Right lobe of liver (tissue), 6 donors: ENCODE measurements around the gene CCDC201. TPM values are rescaled to one million over a fixed set of nuclear protein-coding genes. Genes with fewer than 3 reads are reported as not detected.
"Not testable (repeated sequence)": the region's sequence is repeated elsewhere in the genome, so short reads cannot be mapped to it uniquely, and the experiment has no call there.

Experiments used
- ATAC-seq, 4 donors: fragments of 200-7000 bp; cut with Tn5 transposase; one replicate each; pipeline ENCODE4 v1.9.1; 2020; ENCODE audit warnings: mild to moderate bottlenecking in 4 of 4, moderate library complexity in 4 of 4
- DNase-seq, 3 donors: peaks; one replicate each; pipeline ENCODE4 v3.0.0-alpha.2; 2020
- H3K27ac ChIP-seq, 3 donors: fragments of 200-600 bp; one replicate each; pipeline ENCODE4 v1.8.0; 2022
- H3K27me3 ChIP-seq, 2 donors: fragments of 200-600 bp; one replicate each; pipeline ENCODE4 v1.8.0; 2022
- H3K36me3 ChIP-seq, 4 donors: fragments of 200-600 bp; sonication (generic) in 1 of 4; one replicate each; pipeline versions ENCODE4 v1.5.1 to v1.8.0; 2017 to 2022; ENCODE audit warnings: control low read depth in 1 of 4
- H3K4me1 ChIP-seq, 4 donors: fragments of 200-600 bp; sonication (generic) in 1 of 4; one replicate each; pipeline versions ENCODE4 v1.5.1 to v1.8.0; 2017 to 2022; ENCODE audit warnings: control low read depth in 1 of 4
- H3K4me3 ChIP-seq, 3 donors: fragments of 200-600 bp; one replicate each; pipeline ENCODE4 v1.8.0; 2022
- H3K9me3 ChIP-seq, 4 donors: fragments of 200-600 bp; sonication (generic) in 1 of 4; one replicate each; pipeline versions ENCODE4 v1.5.1 to v1.8.0; 2017 to 2022; ENCODE audit warnings: control low read depth in 1 of 4
- CTCF ChIP-seq, 4 donors: fragments of 200-600 bp in 3 of 4; fragments of 450-650 bp in 1 of 4; IDR thresholded peaks; one replicate each; pipeline versions ENCODE4 v1.5.1 to v1.8.0; 2016 to 2022; ENCODE audit warnings: antibody characterized with exemption in 4 of 4, mild to moderate bottlenecking in 2 of 4
- POLR2A ChIP-seq: fragments of 450-650 bp; IDR thresholded peaks from one replicate; pipeline ENCODE4 v1.6.1; 2017; ENCODE audit warnings: antibody characterized with exemption, mild to moderate bottlenecking
- WGBS: methylation state at CpG from one replicate; pipeline ENCODE4 v1.1.6; 2018; ENCODE audit warnings: low coverage, low lambda C conversion rate; ENCODE audit not compliant: insufficient coverage; ENCODE audit errors: missing lambda C conversion rate; 5-methylcytosine and 5-hydroxymethylcytosine counted together
- intact Hi-C, 2 donors: fragments of 100-400 bp; cut with DNase I; formaldehyde crosslinking; loops; one replicate each; pipeline versions ENCODE4 v1.11.2 to v1.14.1; 2022
- total RNA-seq, 6 experiments: library from RNA; depleted of rRNA in 2 of 6; stranded (reverse); fragments of >200 nt in 2 of 6; fragmentation: NEBNext Ultra II Directional in 3 of 6; extraction: Animal tissue kit (Norgen Biotek cat#: 25700) in 3 of 6; gene quantifications; one replicate each; pipeline versions ENCODE4 v1.1.0 to v1.2.4, GENCODE V29; 2016 to 2023
- donor health status: DM: no; HTN: yes; CAD: no.
- donor health status: DM: no; HTN: no; CAD: no.
- donor health status: DM: no; HTN: no; CAD: no.
- donor health status: DM: no; HTN: yes; CAD: no.
- donor health status: DM: no; HTN: yes; CAD: no.

CCDC201 gene
- total RNA-seq, 6 experiments from 2014 or later: 0.07 TPM; not detected in 5

DNA sequence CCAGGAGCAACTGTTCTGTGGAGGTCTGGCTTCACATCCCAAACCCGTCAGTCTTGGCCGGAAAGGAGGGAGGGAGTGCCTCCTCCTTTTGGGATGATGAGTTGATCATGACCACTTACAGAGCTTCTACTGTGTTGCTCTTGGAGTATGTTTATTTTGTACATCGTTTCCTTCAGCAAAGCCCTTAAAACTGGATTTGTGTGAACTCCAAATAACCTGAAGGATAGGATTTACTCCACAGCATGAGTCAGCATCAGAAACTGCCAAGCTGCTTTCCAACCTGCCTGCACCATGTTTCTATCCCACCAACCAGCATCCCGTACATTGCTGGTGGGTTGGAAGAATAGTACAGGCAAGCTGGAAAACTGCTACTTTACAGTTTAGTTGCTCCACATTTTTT lies 3.5 kb downstream of the CCDC201 start:
- no peaks in the 10 kb centered on the region for H3K27me3 ChIP-seq
- TF ChIP-seq CTCF (IDR thresholded peaks at IDR 0.05) (no peak), POLR2A (no peak)
- intact Hi-C loops: loop anchor here in 1 of 2 donors (10.0 kb wide), 1 partner anchor 715 kb away; the partner anchor contains the start of gene RAMP3
- no peak overlapping the region for H3K27ac ChIP-seq
- H3K4me3 ChIP-seq: no peak overlapping the region
- WGBS: 83% methylated on average over 1 of the region's 4 CpGs
- DNase-seq: no peak
- H3K4me1 ChIP-seq: no peaks in the 10 kb centered on the region
- H3K36me3 ChIP-seq: no peaks in the 10 kb centered on the region
- ATAC-seq: no peak
- no peaks in the 10 kb centered on the region for H3K9me3 ChIP-seq

DNA sequence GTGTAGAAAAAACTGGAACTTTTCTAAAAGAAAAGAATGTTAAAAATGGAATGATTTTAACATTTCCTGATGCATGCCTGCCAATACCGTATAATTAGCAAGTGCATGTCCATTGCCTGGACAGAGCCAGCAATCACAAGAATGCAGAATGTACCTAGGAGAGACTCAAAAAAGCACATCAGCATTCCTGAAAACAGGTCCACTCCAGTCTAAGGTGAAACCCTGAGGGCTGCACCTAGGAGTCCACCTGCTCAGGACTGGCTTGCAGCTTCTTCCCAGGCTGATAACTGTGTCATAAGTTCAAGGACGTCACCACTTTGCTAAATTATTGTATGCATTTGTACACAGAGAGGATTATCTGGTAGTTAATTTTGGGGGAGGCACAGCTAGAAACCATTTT lies 5.4 kb downstream of the CCDC201 start:
- Histone ChIP-seq H3K4me3 (no peak overlapping the region), H3K36me3 (no peaks in the 10 kb centered on the region), H3K27ac (no peak overlapping the region), H3K9me3 (no peaks in the 10 kb centered on the region), H3K4me1 (no peaks in the 10 kb centered on the region), H3K27me3 (no peaks in the 10 kb centered on the region)
- no peak for ATAC-seq
- TF ChIP-seq POLR2A (no peak), CTCF (IDR thresholded peaks at IDR 0.05) (no peak)
- 88% methylated on average over 1 of the region's 2 CpGs for WGBS
- no peak for DNase-seq
- intact Hi-C loops: loop anchor here in 1 of 2 donors (10.0 kb wide), 1 partner anchor 713 kb away; the partner anchor contains the start of gene RAMP3

- Histone ChIP-seq H3K4me3 (no peak overlapping the region), H3K4me1 (no peaks in the 10 kb centered on the region), H3K27ac (no peak overlapping the region), H3K27me3 (no peaks in the 10 kb centered on the region), H3K36me3 (no peaks in the 10 kb centered on the region), H3K9me3 (no peaks in the 10 kb centered on the region)
- TF ChIP-seq POLR2A: no peak
- TF ChIP-seq CTCF (IDR thresholded peaks at IDR 0.05): no peak
- no peak for ATAC-seq
- intact Hi-C loops: loop anchor here in 1 of 2 donors (10.0 kb wide), 1 partner anchor 711 kb away; the partner anchor contains the start of gene RAMP3
- no peak for DNase-seq
- WGBS: no CpG with 5 or more reads among the region's 13 CpGs
Observed at GRCh38 chr7:45865594-45866410, 7.1 kb downstream of the CCDC201 start.

GRCh38 chr7:45863715-45864114 lies 9.2 kb downstream of the CCDC201 start:
- ATAC-seq (no peak), DNase-seq (no peak)
- WGBS: no CpG with 5 or more reads among the region's 9 CpGs

DNA sequence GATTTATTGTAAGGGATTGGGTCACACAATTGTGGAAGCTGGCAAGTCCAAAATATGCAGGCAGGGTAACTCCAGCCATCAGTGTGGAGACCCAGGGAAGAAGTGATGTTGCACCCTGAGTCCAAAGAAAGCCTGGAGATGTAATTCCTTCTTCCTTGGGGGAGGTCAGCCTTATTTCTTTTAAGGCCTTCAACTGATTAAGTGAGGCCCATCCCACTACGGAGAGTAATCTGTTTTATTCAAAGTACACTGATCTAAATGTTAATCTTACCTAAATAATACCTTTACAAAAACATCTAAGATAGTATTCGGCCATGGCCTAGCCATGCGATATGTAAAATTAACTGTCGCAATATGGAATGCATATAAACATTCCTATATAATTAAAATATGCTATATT lies 16.0 kb downstream of the CCDC201 start:
- DNase-seq: not testable (repeated sequence)

More at GRCh38 chr7:45863715-45864114, 9.2 kb downstream of the CCDC201 start:
- no peaks in the 10 kb centered on the region for H3K9me3 ChIP-seq
- no peaks in the 10 kb centered on the region for H3K4me1 ChIP-seq
- TF ChIP-seq POLR2A (no peak), CTCF (IDR thresholded peaks at IDR 0.05) (no peak)
- H3K36me3 ChIP-seq: no peaks in the 10 kb centered on the region
- H3K27me3 ChIP-seq: no peaks in the 10 kb centered on the region
- no peak overlapping the region for H3K27ac ChIP-seq
- H3K4me3 ChIP-seq: no peak overlapping the region
- intact Hi-C loops: loop anchor here in 1 of 2 donors (5.0 to 10.0 kb wide), 2 partner anchors 201 to 709 kb away; partner anchors contain the start of gene RAMP3

DNA sequence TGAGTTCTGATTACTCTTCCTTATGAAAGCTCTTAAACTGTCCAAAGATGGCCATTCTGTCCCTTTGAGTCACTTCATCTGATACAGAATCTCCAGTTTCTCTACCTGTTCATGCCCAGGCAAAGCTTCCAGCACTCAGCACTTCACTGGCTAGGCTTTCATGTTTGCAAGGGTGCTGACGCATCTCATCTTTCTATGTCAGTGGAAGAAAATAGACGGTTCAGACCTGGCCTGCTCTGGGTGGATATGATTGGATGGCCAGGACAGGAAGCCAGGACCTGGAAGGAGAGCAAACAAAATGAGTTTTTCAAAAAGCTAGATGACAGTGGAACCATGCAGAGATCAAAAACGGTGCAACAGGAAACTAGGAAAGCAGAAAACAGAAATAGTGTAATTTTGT lies 17.2 kb downstream of the CCDC201 start:
- 17% methylated on average over 3 of the region's 3 CpGs for WGBS
- DNase-seq, ATAC-seq, intact Hi-C loops, H3K27ac ChIP-seq, H3K36me3 ChIP-seq, H3K4me3 ChIP-seq, H3K4me1 ChIP-seq, H3K9me3 ChIP-seq, H3K27me3 ChIP-seq: not testable (repeated sequence)

More for the DNA sequence above, 16.0 kb downstream of the CCDC201 start:
- H3K4me1 ChIP-seq, H3K9me3 ChIP-seq, intact Hi-C loops, H3K27me3 ChIP-seq, H3K4me3 ChIP-seq, ATAC-seq, H3K27ac ChIP-seq, H3K36me3 ChIP-seq: not testable (repeated sequence)
- WGBS: 77% methylated on average over 4 of the region's 4 CpGs

- H3K36me3 ChIP-seq, DNase-seq, ATAC-seq, H3K4me3 ChIP-seq, H3K4me1 ChIP-seq, H3K9me3 ChIP-seq, intact Hi-C loops, H3K27me3 ChIP-seq, H3K27ac ChIP-seq: not testable (repeated sequence)
- 80% methylated on average over 4 of the region's 8 CpGs for WGBS
Observed at GRCh38 chr7:45853491-45853890, 19.4 kb downstream of the CCDC201 start.
